ENCODE results near the gene PSD2. TPM values are rescaled to one million over a fixed set of nuclear protein-coding genes. Genes with fewer than 3 reads are reported as not detected.

PSD2 gene
- total and polyA plus RNA-seq, 7 donors: under 0.01 to 0.28 (median 0.10) TPM; not detected in 4

DNA sequence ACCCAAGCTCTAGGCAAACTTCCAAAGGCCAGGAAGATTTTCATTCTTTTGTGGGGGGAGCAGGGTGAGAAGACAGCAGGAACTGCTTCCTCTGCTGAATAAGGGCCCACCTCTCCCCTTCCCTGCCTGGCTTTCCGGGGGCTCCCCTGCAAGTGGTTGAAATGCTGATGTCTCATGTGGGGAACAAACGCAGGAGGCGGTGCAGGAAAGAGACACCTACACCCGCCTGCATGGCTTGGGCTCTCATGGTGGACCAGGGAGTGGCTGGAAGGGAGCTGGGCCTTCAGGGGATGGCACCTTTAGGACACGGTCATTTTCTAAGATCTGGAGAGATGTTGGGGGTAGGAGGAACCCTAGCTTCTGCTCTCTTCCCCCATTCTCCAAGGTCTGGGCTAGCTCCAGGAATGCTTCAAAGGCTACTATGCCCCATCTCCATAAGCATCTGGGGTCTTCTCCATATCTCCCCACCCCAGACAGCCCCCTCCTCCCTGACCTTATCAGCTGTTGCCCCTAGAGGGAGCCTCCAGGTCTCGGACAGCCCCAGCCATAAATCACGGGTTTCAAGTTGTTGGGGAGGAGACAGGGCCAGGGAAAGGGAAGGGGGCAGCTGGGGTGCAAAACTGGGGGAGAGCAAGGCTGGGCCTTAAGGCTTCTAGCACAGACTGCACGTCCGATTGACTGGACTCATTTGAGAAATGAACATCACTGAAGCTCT lies 76.6 kb downstream of the PSD2 start:
- Histone ChIP-seq H3K4me3 (no peak overlapping the region), H3K36me3 (no peaks in the 10 kb centered on the region), H3K27me3 (no peaks in the 10 kb centered on the region), H3K9me3 (no peaks in the 10 kb centered on the region), H3K27ac (no peak overlapping the region), H3K4me1 (no peaks in the 10 kb centered on the region)
- 64 to 70% methylated on average over 9 of the region's 9 CpGs for WGBS, 2 donors
- intact Hi-C loops (cut with DNase I): no loop called here
- no peak for DNase-seq
- no peak for TF ChIP-seq EP300 (IDR thresholded peaks at IDR 0.05)
- TF ChIP-seq CTCF (IDR thresholded peaks at IDR 0.05): no peak
- no peak for TF ChIP-seq POLR2AphosphoS5 (IDR thresholded peaks at IDR 0.05)
- TF ChIP-seq POLR2A (IDR thresholded peaks at IDR 0.05): no peak

- no peak overlapping the region for H3K27ac ChIP-seq
- no peaks in the 10 kb centered on the region for H3K9me3 ChIP-seq
- no peaks in the 10 kb centered on the region for H3K36me3 ChIP-seq
- intact Hi-C loops (cut with DNase I): no loop called here
- H3K4me3 ChIP-seq: no peak overlapping the region
- WGBS, 2 donors: 58 to 66% methylated on average over 16 of the region's 16 CpGs
- no peaks in the 10 kb centered on the region for H3K27me3 ChIP-seq
- no peak for TF ChIP-seq POLR2AphosphoS5 (IDR thresholded peaks at IDR 0.05)
- no peak for TF ChIP-seq POLR2A (IDR thresholded peaks at IDR 0.05)
- TF ChIP-seq EP300 (IDR thresholded peaks at IDR 0.05): no peak
- TF ChIP-seq CTCF (IDR thresholded peaks at IDR 0.05): no peak
- no peaks in the 10 kb centered on the region for H3K4me1 ChIP-seq
- no peak for DNase-seq
Observed at GRCh38 chr5:139872851-139873794, 77.5 kb downstream of the PSD2 start.

GRCh38 chr5:139875957-139876356 lies 80.3 kb downstream of the PSD2 start:
- no peaks in the 10 kb centered on the region for H3K27me3 ChIP-seq
- H3K27ac ChIP-seq: no peak overlapping the region
- WGBS, 2 donors: 74 to 94% methylated on average over 2 of the region's 2 CpGs
- no peaks in the 10 kb centered on the region for H3K36me3 ChIP-seq
- no peak overlapping the region for H3K4me3 ChIP-seq
- no peak for DNase-seq
- peaks cover 0 to 14% (median 11%) of the 10 kb centered on the region in 4 donors for H3K4me1 ChIP-seq
- TF ChIP-seq POLR2AphosphoS5 (IDR thresholded peaks at IDR 0.05): no peak
- TF ChIP-seq EP300 (IDR thresholded peaks at IDR 0.05): no peak
- TF ChIP-seq POLR2A (IDR thresholded peaks at IDR 0.05): no peak
- no peak for TF ChIP-seq CTCF (IDR thresholded peaks at IDR 0.05)
- intact Hi-C loops (cut with DNase I): no loop called here
- no peaks in the 10 kb centered on the region for H3K9me3 ChIP-seq

- no peaks in the 10 kb centered on the region for H3K27me3 ChIP-seq
- TF ChIP-seq EP300 (IDR thresholded peaks at IDR 0.05) (no peak), POLR2AphosphoS5 (IDR thresholded peaks at IDR 0.05) (no peak), POLR2A (IDR thresholded peaks at IDR 0.05) (no peak), CTCF (IDR thresholded peaks at IDR 0.05) (no peak)
- intact Hi-C loops (cut with DNase I): no loop called here
- H3K9me3 ChIP-seq: no peaks in the 10 kb centered on the region
- no peak overlapping the region for H3K4me3 ChIP-seq
- no peak for DNase-seq
- peaks cover 0 to 20% (median 14%) of the 10 kb centered on the region in 4 donors for H3K4me1 ChIP-seq
- H3K36me3 ChIP-seq: no peaks in the 10 kb centered on the region
- WGBS, 2 donors: 66 to 85% methylated on average over 6 of the region's 6 CpGs
- H3K27ac ChIP-seq: no peak overlapping the region
Observed at GRCh38 chr5:139877129-139877597, 81.6 kb downstream of the PSD2 start.

Data from sigmoid colon (tissue), 7 donors.